Measurements from ENCODE around the gene ZNF318.

The ZNF318 gene

DNA sequence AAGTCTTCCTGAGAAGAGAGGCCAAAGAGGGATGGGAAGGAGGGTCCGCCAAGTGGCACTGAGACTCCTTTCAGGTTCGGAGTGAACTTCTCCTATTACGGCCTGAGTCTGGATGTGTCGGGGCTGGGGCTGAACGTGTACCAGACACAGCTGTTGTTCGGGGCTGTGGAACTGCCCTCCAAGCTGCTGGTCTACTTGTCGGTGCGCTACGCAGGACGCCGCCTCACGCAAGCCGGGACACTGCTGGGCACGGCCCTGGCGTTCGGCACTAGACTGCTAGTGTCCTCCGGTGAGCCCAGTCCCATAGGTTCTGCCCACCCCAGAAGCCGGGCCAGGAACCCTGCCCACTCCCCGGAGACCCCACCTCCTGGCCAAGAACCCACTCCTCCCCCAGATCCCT, 67.3 kb downstream of the ZNF318 start:
- no peak for DNase-seq (ENCODE audit: low read depth in 1 of 2, low spot score in 1 of 2)

GRCh38 chr6:43301081-43301870, 68.2 kb downstream of the ZNF318 start:
- no peak for DNase-seq (ENCODE audit: low read depth in 1 of 2, low spot score in 1 of 2)

- DNase-seq (ENCODE audit: low read depth in 1 of 2, low spot score in 1 of 2) = no peak
Observed at GRCh38 chr6:43299338-43300293, 69.8 kb downstream of the ZNF318 start.

GRCh38 chr6:43298565-43299337, 70.7 kb downstream of the ZNF318 start:
- DNase-seq (ENCODE audit: low read depth in 1 of 2, low spot score in 1 of 2) = no peak

DNA sequence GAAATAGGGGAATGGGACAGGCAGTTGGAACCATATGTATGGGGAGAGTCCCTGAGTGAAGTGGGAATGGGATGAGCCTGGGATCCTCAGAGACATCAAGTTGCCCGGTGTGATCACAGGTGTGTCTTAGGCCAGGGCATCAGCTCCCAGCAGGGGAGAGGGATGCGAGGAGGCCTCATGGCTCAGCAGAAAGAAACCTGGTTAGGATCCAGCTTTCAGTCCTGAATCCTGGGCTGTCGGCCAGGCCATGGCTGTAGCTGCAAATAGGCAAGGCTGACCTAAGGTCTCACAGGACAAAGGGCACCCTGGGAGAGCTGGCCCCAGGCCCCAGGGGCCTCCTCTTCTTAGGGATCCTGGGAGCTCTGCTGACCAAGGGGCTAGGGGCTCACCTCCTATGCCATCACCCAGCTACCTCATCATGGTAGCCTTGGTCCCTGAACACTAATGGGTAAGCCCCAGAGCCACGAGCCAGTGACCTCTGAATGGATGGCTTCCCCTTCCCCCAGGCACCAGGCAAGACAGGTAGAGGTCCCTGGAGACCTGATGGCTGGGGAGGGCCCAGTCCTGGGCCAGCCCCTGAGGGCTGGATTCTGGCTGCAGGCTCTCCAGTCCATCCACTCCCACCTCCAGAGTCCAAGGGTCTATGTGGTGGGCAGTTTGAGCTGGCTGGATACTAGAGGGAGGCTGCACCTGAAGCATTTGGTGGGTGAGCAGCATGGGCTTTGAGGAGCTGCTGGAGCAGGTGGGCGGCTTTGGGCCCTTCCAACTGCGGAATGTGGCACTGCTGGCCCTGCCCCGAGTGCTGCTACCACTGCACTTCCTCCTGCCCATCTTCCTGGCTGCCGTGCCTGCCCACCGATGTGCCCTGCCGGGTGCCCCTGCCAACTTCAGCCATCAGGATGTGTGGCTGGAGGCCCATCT, 71.5 kb downstream of the ZNF318 start, which contains the start of gene SLC22A7:
TSS of gene SLC22A7 (plus strand) at position 617 of the 921 bp plus-strand sequence. CDS start at position 716, 99 bp downstream.
- no peak for DNase-seq (ENCODE audit: low read depth in 1 of 2, low spot score in 1 of 2)

- no peak for DNase-seq (ENCODE audit: low read depth in 1 of 2, low spot score in 1 of 2)
Observed at GRCh38 chr6:43296780-43297497, 72.5 kb downstream of the ZNF318 start.

DNA sequence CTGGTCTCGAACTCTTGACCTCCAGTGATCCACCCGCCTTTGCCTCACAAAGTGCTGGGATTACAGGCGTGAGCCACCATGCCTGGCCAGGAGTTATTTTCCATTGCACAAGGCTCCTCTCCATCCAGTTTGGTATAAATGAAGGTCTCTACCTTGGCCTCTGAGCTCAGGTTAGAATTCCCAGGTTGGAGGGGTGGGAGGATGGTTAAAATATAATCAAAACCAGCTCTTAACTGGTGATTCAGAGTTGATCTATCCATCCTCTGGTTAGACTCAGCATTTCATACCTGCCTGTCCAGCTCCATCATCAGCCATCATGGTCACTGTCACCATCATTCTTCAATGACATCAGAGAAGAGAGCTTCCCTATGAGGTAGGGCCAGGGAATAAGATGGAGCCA, 74.0 kb downstream of the ZNF318 start:
- no peak for DNase-seq (ENCODE audit: low read depth in 1 of 2, low spot score in 1 of 2)

DNA sequence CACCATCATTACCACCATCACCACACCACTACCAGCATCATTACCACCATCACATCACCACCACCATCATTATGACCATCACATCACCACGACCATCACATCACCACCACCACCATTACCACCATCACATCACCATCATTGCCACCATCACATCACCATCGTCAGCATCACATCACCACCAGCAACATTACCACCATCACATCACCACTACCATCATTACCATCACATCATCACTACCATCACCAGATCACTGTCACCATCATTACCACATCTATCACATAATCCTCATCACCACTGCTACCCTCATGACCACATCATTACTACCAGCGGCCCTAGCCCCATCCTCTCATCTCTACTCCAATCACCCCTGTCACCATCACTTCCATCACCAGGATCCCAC, 74.9 kb downstream of the ZNF318 start:
- DNase-seq (ENCODE audit: low read depth in 1 of 2, low spot score in 1 of 2) = no peak

DNA sequence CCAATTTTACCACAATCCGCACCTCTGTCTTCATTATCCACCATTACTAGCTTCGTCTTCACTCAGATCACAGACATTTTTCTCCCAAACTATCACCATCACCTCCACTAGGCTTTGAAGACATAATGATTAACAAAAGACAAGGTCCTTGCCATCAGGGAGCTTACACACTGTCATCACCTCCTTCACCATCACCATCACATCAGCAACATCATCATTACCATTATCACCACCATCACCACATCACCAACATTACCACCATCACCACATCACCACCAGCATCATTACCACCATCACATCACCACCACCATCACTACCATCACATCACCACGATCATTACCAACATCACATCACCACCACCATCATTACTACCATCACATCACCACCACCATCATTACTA, 75.7 kb downstream of the ZNF318 start:
- DNase-seq (ENCODE audit: low read depth in 1 of 2, low spot score in 1 of 2) = no peak

DNA sequence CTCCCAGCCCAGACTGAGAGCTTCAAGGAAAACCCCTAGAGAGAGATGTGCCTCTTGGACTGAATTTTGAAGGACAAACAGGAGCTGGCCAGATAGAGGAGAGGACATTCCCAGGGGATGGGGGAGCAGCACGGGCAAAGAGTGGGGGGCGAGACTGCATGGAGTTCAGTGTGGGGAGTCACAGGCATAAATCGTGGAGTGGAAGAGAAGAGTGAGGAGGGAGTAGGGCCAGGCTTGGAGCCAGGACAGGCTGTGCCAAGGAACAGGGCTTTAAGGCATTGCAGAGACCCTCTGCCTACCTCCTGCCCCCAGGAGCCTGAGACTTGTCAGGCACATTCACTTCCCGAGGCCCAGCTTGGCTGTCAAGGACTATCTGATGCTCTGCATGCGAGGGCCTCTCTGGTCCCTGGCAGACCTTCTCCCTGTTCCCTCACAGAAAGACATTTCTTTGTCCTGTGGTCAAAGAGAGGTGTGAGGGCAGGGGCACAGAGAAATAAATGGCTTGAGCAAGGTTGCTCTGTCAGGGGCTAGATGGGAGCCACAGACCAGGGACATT, 76.6 kb downstream of the ZNF318 start:
- DNase-seq (ENCODE audit: low read depth in 1 of 2, low spot score in 1 of 2) = no peak

GRCh38 chr6:43292341-43292740, 77.1 kb downstream of the ZNF318 start:
- DNase-seq (ENCODE audit: low read depth in 1 of 2, low spot score in 1 of 2) = no peak

GRCh38 chr6:43291708-43292107, 77.7 kb downstream of the ZNF318 start:
- DNase-seq (ENCODE audit: low read depth in 1 of 2, low spot score in 1 of 2) = no peak

DNA sequence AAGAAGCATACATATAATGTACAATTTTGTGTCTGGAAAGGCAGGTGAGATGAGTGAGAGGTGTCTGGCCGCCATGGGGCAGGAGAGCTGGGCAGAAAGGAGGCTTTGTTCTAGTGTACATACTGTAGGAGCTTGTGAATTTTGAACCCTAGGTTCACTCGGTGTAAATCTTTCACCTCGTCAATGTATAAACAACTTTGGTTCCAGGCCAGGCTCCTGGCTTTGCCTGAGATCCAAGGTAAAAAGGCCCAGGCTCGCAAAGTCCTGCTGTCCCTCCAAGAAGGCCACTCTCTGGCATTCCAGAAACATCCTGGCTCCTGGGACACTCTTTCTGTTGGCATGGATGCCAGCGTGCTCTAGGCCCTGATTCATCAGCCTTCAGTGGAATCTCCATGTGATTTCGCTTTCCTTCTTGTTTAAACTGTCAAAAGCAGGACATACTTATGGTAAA, 78.5 kb downstream of the ZNF318 start:
- no peak for DNase-seq (ENCODE audit: low read depth in 1 of 2, low spot score in 1 of 2)

GRCh38 chr6:43290339-43290904, 79.0 kb downstream of the ZNF318 start:
- DNase-seq (ENCODE audit: low read depth in 1 of 2, low spot score in 1 of 2) = no peak

GRCh38 chr6:43287717-43288679, 81.4 kb downstream of the ZNF318 start:
- no peak for DNase-seq (ENCODE audit: low read depth in 1 of 2, low spot score in 1 of 2)

GRCh38 chr6:43286980-43287716, 82.3 kb downstream of the ZNF318 start:
- no peak for DNase-seq (ENCODE audit: low read depth in 1 of 2, low spot score in 1 of 2)

DNA sequence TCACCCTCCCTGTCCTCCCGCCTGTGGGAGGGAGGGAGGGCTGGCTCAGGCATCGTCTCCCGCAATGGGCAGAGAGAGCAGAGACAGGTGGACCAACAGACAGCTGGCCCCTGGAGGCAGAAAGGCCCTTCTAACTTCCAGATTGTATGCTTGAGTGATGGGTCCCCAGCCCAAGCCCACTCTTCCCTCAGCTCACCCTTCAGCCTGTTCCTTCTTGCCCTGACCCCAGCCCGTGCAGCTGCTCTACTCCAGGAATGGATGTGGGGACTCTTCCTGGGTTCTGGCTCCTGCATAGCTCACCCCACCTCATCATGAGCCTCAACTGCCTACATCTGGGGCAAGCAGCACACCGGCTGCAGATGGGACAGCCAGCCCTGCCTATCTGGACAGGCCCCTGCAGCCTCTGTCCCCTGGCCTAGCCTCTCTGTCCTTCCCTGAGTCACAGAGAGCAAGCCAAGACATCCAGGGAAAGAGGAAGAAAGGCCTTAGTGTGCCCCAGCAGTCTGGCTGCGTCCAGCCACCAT, 82.9 kb downstream of the ZNF318 start:
- DNase-seq (ENCODE audit: low read depth in 1 of 2, low spot score in 1 of 2) = no peak

Measured in activated CD4-positive, alpha-beta T cell treated with anti-CD3 and anti-CD28 coated beads, Interleukin-2, amount 50 U/mL, for 24 hours (primary cell).